ENCODE measurements around the gene MPC1L.

DNA sequence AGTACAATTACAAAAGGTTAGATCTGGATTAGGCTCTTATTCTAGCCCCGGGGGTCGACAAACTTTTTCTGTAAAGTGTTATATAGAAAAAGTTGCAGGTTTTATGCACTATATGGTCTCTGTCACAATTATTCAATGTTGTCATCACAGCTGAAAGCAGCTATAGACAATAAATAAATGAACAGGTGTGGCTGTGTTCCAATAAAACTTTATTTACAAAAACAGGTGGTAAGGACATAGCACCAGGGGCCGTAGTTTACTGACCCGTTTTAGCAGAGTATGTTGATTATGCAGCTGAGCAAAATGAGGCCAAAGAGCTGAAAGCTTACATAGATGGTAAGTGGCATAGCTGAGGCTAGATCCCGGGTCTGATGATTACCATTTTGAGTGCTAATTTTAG is 37.2 kb downstream of the MPC1L start:
- TF ChIP-seq, protein P1, sequence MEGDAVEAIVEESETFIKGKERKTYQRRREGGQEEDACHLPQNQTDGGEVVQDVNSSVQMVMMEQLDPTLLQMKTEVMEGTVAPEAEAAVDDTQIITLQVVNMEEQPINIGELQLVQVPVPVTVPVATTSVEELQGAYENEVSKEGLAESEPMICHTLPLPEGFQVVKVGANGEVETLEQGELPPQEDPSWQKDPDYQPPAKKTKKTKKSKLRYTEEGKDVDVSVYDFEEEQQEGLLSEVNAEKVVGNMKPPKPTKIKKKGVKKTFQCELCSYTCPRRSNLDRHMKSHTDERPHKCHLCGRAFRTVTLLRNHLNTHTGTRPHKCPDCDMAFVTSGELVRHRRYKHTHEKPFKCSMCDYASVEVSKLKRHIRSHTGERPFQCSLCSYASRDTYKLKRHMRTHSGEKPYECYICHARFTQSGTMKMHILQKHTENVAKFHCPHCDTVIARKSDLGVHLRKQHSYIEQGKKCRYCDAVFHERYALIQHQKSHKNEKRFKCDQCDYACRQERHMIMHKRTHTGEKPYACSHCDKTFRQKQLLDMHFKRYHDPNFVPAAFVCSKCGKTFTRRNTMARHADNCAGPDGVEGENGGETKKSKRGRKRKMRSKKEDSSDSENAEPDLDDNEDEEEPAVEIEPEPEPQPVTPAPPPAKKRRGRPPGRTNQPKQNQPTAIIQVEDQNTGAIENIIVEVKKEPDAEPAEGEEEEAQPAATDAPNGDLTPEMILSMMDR (IDR thresholded peaks at IDR 0.05) = no peak
- no peak for TF ChIP-seq POLR2A (IDR thresholded peaks at IDR 0.05)
